Measurements from ENCODE around the gene CNIH2. TPM values are rescaled to one million over a fixed set of nuclear protein-coding genes. Genes with fewer than 3 reads are reported as not detected.
"Not testable (repeated sequence)": the region's sequence is repeated elsewhere in the genome, so short reads cannot be mapped to it uniquely, and the experiment has no call there.

Gene CNIH2
- total and polyA plus RNA-seq, 3 donors from 2014 or later, result 4.0 to 17.3 (median 7.4) TPM

DNA sequence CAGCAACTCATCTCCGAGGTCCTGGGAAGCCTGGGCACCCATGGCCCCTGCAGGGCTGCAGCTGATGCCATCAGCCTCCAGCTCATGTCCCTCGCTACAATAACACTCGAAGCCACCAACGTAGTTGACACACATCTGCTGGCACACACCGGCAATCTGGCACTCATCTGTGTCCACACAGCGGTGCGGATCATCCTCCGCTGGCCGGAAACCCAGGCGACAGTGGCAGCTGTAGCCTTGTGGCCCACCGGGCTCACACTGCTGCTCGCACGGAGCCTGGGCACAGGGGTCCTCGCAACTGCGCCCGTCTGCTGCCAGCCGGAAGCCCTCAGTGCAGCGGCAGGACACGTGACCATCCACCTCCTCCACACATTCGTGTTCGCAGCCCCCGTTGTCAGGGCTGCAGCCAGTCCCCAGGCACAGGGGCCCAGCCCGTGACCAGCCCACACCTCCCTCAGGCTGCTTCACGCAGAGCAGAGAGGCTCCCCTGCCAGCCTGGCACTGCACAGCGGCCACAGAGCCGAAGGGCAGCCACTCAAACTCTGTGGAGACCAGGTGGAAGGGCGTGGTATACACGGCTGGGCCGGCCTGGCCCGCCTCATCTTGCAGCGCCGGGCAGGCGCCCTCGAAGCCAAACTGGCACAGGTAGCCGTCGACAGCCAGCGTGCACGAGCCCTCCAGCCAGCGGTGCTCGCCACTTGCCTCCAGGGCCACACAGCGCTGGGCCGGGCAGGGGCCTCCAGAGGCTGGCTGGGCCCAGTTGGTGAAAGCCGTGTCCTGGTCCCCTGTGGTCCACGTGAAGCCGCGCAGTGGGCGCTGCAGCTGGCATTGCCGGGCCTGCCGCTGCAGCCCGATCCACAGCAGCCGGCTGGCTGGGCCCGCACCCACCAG is 38.2 kb downstream of the CNIH2 start:
- Histone ChIP-seq H3K36me3 (ENCODE audit: low read depth, missing control alignments) (no peaks in the 10 kb centered on the region), H3K27ac (peak overlapping the region; percentile 33 to 88), H3K27me3 (no peaks in the 10 kb centered on the region), H3K9me3 (no peaks in the 10 kb centered on the region), H3K4me1 (peaks cover 21% of the 10 kb centered on the region), H3K4me3 (peak overlapping the region; percentile 33 to 51)
- WGBS, 2 donors, result 64 to 74% methylated on average over 9 to 50 of the region's 52 CpGs
- TF ChIP-seq POLR2A (IDR thresholded peaks at IDR 0.05), result no peak
- TF ChIP-seq, protein P1, sequence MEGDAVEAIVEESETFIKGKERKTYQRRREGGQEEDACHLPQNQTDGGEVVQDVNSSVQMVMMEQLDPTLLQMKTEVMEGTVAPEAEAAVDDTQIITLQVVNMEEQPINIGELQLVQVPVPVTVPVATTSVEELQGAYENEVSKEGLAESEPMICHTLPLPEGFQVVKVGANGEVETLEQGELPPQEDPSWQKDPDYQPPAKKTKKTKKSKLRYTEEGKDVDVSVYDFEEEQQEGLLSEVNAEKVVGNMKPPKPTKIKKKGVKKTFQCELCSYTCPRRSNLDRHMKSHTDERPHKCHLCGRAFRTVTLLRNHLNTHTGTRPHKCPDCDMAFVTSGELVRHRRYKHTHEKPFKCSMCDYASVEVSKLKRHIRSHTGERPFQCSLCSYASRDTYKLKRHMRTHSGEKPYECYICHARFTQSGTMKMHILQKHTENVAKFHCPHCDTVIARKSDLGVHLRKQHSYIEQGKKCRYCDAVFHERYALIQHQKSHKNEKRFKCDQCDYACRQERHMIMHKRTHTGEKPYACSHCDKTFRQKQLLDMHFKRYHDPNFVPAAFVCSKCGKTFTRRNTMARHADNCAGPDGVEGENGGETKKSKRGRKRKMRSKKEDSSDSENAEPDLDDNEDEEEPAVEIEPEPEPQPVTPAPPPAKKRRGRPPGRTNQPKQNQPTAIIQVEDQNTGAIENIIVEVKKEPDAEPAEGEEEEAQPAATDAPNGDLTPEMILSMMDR (IDR thresholded peaks at IDR 0.05), result no peak
- intact Hi-C loops (cut with DNase I; ENCODE audit: low total_unique reads), result no loop called here
- DNase-seq, result no peak

DNA sequence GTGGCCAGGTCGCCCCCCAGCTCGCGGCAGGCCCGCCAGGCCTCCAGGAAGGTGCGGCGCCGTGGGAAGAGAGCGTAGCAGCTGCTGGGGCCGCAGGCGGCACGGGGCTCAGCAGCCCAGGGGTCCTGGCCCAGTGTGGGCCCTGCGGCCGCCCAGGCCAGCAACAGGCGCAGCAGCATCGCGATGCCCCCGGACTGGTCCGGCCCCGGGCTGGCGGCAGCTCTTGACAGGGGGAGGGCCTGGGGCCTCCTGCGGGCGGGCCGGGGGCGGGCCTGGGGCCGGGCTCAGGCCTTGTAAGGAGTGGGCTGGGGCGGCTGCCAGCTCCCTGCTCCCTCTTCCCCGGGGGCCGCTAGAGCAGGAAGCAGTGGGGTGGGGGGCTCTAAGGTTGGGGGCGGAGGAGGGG is 38.9 kb downstream of the CNIH2 start, which contains the start of gene CD248:
Gene CD248 (minus strand): TSS at position 196 of the 403 bp plus-strand sequence. CDS start 17 bp downstream, at position 179.
- no peaks in the 10 kb centered on the region for H3K9me3 ChIP-seq
- intact Hi-C loops (cut with DNase I; ENCODE audit: low total_unique reads), result no loop called here
- H3K27me3 ChIP-seq, result no peaks in the 10 kb centered on the region
- no peak for TF ChIP-seq POLR2A (IDR thresholded peaks at IDR 0.05)
- no peaks in the 10 kb centered on the region for H3K36me3 ChIP-seq (ENCODE audit: low read depth, missing control alignments)
- WGBS, 2 donors, result 14 to 32% methylated on average over 5 to 14 of the region's 29 CpGs
- peak within 1 kb of the TSS; percentile 77 to 88 for H3K27ac ChIP-seq
- H3K4me1 ChIP-seq, result peaks cover 21% of the 10 kb centered on the region
- peak within 1 kb of the TSS; percentile 33 to 51 for H3K4me3 ChIP-seq
- DNase-seq, result peak; percentile 69

DNA sequence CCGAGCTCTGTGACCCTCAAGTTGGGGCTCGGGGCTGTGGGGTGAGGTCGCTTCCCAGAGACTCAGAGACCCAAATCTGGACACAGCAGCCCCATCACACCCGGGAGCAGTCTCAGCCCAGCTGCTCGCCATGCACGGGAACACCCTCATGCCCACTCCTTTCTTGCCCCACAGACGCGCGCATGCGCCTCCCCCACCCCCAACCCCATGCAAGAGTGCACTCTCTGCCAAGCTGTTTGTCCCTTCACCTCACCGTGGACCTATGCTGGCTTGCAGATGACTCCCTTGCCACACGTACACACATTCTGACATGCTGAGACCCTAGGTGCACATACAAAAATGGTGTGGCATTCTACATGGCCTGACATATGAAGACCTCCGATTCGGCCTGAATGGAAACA is 39.3 kb downstream of the CNIH2 start:
- H3K27me3 ChIP-seq, result no peaks in the 10 kb centered on the region
- no peaks in the 10 kb centered on the region for H3K36me3 ChIP-seq (ENCODE audit: low read depth, missing control alignments)
- WGBS, 2 donors, result 14 to 30% methylated on average over 12 to 14 of the region's 14 CpGs
- DNase-seq, result no peak
- peak overlapping the region; percentile 77 to 88 for H3K27ac ChIP-seq
- peak overlapping the region; percentile 33 to 51 for H3K4me3 ChIP-seq
- TF ChIP-seq, protein P1 (IDR thresholded peaks at IDR 0.05), result no peak
- TF ChIP-seq POLR2A (IDR thresholded peaks at IDR 0.05), result no peak
- peaks cover 22% of the 10 kb centered on the region for H3K4me1 ChIP-seq
- intact Hi-C loops (cut with DNase I; ENCODE audit: low total_unique reads), result no loop called here
- H3K9me3 ChIP-seq, result no peaks in the 10 kb centered on the region

DNA sequence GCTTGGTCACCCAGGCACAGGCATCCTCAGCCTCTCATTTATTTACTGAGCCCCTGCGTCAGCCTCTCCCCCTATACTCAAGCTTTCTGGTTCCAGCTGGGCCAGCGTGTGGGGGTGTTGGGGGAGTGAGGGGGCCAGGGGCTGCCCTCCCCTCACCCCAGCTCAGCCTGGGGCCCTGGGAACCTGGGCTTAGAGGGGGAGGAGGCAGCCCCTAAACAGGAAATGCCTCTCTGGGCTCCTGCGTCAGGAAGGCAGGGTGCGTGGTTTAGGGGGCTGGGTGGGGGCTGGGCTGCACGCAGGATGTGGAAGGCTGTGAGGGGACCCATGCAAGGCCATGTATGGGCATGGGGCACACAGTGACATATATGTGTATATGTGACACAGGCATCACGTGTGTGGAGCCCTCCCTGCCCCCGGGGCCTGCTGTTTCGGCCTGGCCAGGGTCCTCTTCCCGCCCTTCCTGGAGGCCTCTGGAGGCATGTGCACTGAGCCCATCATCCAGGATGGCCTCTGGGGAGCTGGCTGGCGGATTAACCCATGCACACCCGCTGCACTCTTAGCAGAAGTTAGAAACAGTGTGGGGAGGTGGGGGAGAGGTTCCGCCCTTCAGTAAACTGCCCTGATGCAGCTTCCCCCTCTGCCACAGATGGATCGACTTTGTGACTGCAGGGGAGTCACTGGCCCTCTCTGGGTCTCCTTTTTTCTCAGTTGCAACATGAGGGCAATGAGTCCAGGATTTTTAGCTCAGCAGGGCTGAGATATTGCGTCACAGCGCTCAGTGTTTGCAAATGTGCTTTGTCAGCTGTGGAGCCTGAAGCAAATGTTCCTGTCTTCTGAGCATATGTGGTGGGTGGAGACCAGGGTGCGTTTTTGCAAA is 40.0 kb downstream of the CNIH2 start:
- H3K27me3 ChIP-seq, result no peaks in the 10 kb centered on the region
- H3K36me3 ChIP-seq (ENCODE audit: low read depth, missing control alignments), result no peaks in the 10 kb centered on the region
- intact Hi-C loops (cut with DNase I; ENCODE audit: low total_unique reads), result no loop called here
- no peaks in the 10 kb centered on the region for H3K9me3 ChIP-seq
- H3K4me1 ChIP-seq, result peaks cover 24% of the 10 kb centered on the region
- peak overlapping the region; percentile 77 to 88 for H3K27ac ChIP-seq
- 49 to 58% methylated on average over 14 to 16 of the region's 16 CpGs for WGBS, 2 donors
- no peak overlapping the region for H3K4me3 ChIP-seq
- TF ChIP-seq, protein P1 (IDR thresholded peaks at IDR 0.05), result no peak
- TF ChIP-seq POLR2A (IDR thresholded peaks at IDR 0.05), result no peak
- peak; percentile 68 for DNase-seq

DNA sequence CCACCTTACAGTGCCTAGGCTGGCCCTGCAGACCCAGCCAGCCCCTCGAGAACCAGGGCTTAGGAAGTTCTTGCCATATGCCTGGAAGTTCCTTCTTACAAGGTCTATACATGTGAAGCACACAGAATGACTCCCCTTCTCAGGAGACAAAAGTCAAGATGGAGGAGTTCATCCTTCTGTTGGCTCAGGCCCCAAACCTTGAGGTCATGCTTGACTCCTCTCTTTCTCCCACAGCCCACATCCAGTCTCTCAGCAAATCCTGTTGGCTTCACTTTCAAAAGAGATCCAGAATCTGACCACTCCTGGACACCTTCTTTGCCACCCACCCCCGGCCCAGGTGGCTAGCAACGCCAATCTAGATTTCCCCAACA is 40.6 kb downstream of the CNIH2 start:
- H3K27ac ChIP-seq, result no peak overlapping the region
- H3K4me3 ChIP-seq, result no peak overlapping the region
- TF ChIP-seq POLR2A (IDR thresholded peaks at IDR 0.05), result no peak
- TF ChIP-seq, protein P1 (IDR thresholded peaks at IDR 0.05), result no peak
- no peaks in the 10 kb centered on the region for H3K36me3 ChIP-seq (ENCODE audit: low read depth, missing control alignments)
- 72 to 97% methylated on average over 2 to 3 of the region's 3 CpGs for WGBS, 2 donors
- intact Hi-C loops (cut with DNase I; ENCODE audit: low total_unique reads), result no loop called here
- H3K4me1 ChIP-seq, result peaks cover 21% of the 10 kb centered on the region
- DNase-seq, result no peak
- H3K27me3 ChIP-seq, result no peaks in the 10 kb centered on the region
- no peaks in the 10 kb centered on the region for H3K9me3 ChIP-seq

DNA sequence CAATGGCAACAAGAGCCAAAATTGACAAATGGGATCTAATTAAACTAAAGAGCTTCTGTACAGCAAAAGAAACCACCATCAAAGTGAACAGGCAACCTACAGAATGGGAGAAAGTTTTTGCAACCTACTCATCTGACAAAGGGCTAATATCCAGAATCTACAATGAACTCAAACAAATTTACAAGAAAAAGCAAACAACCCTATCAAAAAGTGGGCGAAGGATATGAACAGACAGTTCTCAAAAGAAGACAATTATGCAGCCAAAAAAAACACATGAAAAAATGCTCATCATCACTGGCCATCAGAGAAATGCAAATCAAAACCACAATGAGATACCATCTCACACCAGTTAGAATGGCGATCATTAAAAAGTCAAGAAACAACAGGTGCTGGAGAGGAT is 42.3 kb downstream of the CNIH2 start:
- WGBS, 2 donors, result 94 to 96% methylated on average over 2 of the region's 2 CpGs
- peaks cover 13% of the 10 kb centered on the region for H3K4me1 ChIP-seq

DNA sequence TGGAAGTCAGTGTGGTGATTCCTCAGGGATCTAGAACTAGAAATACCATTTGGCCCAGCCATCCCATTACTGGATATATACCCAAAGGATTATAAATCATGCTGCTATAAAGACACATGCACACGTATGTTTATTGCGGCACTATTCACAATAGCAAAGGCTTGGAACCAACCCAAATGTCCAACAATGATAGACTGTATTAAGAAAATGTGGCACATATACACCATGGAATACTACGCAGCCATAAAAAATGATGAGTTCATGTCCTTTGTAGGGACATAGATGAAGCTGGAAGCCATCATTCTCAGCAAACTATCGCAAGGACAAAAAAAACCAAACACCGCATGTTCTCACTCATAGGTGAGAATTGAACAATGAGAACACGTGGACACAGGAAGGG is 42.8 kb downstream of the CNIH2 start:
- H3K27ac ChIP-seq; H3K27me3 ChIP-seq; H3K4me3 ChIP-seq; DNase-seq; H3K9me3 ChIP-seq; H3K36me3 ChIP-seq (ENCODE audit: low read depth, missing control alignments); intact Hi-C loops (cut with DNase I; ENCODE audit: low total_unique reads): not testable (repeated sequence)
- H3K4me1 ChIP-seq, result peaks cover 13% of the 10 kb centered on the region
- 92 to 97% methylated on average over 6 of the region's 6 CpGs for WGBS, 2 donors

More for the DNA sequence above, 42.3 kb downstream of the CNIH2 start:
- H3K9me3 ChIP-seq; H3K27ac ChIP-seq; intact Hi-C loops (cut with DNase I; ENCODE audit: low total_unique reads); DNase-seq; H3K27me3 ChIP-seq; H3K36me3 ChIP-seq (ENCODE audit: low read depth, missing control alignments); H3K4me3 ChIP-seq: not testable (repeated sequence)
